Peyer's patch (tissue), 4 donors: ENCODE results near the gene TMEM183A. TPM values are rescaled to one million over a fixed set of nuclear protein-coding genes. Genes with fewer than 3 reads are reported as not detected.
A peak's percentile ranks its signal among the peaks of the same experiment; 100 is the strongest.

Experiments used
- DNase-seq, 3 donors: peaks; one replicate each; pipeline ENCODE4 v3.0.0-alpha.2; 2017 to 2019
- H3K27ac ChIP-seq, 4 donors: fragments of 200-600 bp; sonication (generic); one replicate each; pipeline ENCODE4 v1.5.1; 2016 to 2019
- H3K27me3 ChIP-seq, 2 donors: fragments of 200-600 bp; sonication (generic); one replicate each; pipeline ENCODE4 v1.5.1; 2019
- H3K36me3 ChIP-seq, 3 donors: fragments of 200-600 bp; sonication (generic); one replicate each; pipeline ENCODE4 v1.5.1; 2016 to 2019
- H3K4me1 ChIP-seq, 4 donors: fragments of 200-600 bp; sonication (generic); one replicate each; pipeline ENCODE4 v1.5.1; 2016 to 2019
- H3K4me3 ChIP-seq, 4 donors: fragments of 200-600 bp; sonication (generic); 1 replicate in 3 of 4; 2 replicates in 1 of 4; pipeline ENCODE4 v1.5.1; 2016 to 2019; ENCODE audit warnings: mild to moderate bottlenecking in 1 of 4
- H3K9me3 ChIP-seq, 4 donors: fragments of 200-600 bp; sonication (generic); one replicate each; pipeline ENCODE4 v1.5.1; 2016 to 2019; ENCODE audit warnings: mild to moderate bottlenecking in 1 of 4
- POLR2A ChIP-seq, 2 donors: fragments of 450-650 bp; IDR thresholded peaks; one replicate each; pipeline ENCODE4 v1.5.1; 2017; ENCODE audit warnings: antibody characterized with exemption in 2 of 2, mild to moderate bottlenecking in 2 of 2, moderate library complexity in 2 of 2
- total RNA-seq, 4 donors: library from RNA; depleted of rRNA; stranded (reverse); fragments of >200 nt; gene quantifications; one replicate each; pipeline ENCODE4 v1.1.0, GENCODE V29; 2016
- TF ChIP-seq, protein P1 (sequence below), 6 experiments: fragments of 450-650 bp in 4 of 6; fragments of 200-600 bp in 2 of 6; sonication (generic) in 1 of 6; IDR thresholded peaks; one replicate each; pipeline ENCODE4 v1.5.1; 2017 to 2019; ENCODE audit warnings: antibody characterized with exemption in 6 of 6, mild to moderate bottlenecking in 3 of 6, moderate library complexity in 1 of 6

The TMEM183A gene
- total RNA-seq, 4 donors from 2014 or later: 65.4 to 91.6 (median 80.4) TPM

DNA sequence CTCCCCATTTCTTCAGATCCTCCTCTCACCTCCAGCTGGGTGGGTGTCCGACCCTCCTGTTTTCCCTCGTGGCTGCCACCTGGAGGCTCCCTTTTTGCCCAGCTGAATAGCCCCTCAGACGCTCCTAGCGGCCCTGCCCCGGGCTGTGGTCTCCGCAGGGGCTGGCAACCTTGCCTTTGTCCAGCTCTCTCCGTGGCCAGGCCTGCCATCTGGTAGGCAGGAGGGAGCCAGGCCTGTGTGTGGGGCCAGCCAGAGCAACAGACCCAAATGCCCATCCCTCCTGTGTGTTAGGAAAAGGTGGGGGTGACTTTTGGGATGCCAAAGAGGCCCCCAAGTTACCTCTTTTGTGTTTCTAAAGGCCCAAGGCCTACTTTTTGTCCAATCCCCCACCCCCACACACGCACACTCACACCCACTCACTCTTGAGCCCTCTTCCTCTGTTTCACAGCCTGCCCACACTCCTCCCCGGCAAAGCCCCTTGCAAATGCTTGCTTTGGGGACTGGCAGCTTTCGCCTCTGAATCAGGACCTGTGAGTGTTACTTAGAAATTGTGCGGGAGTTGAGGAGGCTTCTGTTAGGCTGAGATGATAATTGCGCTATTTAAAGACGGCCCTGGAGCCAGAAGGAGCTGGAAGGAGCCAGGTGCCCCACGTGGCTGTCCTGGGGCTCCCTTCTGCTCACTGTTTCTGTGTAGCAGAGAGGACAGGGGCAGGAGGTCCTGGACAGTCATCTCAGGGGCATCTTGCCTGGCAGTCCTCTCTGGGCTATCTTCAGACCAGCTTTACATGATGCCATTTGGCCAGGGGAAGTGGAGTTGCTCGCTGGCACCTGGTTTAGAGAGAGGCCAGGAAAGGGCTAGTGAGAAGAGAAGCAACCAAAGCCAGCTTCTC is 28.2 kb downstream of the TMEM183A start:
- Histone ChIP-seq H3K4me1 (no peaks in the 10 kb centered on the region), H3K27ac (no peak overlapping the region), H3K9me3 (no peaks in the 10 kb centered on the region), H3K4me3 (no peak overlapping the region), H3K36me3 (no peaks in the 10 kb centered on the region), H3K27me3 (no peaks in the 10 kb centered on the region)
- DNase-seq: no peak
- TF ChIP-seq, protein P1, sequence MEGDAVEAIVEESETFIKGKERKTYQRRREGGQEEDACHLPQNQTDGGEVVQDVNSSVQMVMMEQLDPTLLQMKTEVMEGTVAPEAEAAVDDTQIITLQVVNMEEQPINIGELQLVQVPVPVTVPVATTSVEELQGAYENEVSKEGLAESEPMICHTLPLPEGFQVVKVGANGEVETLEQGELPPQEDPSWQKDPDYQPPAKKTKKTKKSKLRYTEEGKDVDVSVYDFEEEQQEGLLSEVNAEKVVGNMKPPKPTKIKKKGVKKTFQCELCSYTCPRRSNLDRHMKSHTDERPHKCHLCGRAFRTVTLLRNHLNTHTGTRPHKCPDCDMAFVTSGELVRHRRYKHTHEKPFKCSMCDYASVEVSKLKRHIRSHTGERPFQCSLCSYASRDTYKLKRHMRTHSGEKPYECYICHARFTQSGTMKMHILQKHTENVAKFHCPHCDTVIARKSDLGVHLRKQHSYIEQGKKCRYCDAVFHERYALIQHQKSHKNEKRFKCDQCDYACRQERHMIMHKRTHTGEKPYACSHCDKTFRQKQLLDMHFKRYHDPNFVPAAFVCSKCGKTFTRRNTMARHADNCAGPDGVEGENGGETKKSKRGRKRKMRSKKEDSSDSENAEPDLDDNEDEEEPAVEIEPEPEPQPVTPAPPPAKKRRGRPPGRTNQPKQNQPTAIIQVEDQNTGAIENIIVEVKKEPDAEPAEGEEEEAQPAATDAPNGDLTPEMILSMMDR (IDR thresholded peaks at IDR 0.05): no peak
- no peak for TF ChIP-seq POLR2A (IDR thresholded peaks at IDR 0.05)

DNA sequence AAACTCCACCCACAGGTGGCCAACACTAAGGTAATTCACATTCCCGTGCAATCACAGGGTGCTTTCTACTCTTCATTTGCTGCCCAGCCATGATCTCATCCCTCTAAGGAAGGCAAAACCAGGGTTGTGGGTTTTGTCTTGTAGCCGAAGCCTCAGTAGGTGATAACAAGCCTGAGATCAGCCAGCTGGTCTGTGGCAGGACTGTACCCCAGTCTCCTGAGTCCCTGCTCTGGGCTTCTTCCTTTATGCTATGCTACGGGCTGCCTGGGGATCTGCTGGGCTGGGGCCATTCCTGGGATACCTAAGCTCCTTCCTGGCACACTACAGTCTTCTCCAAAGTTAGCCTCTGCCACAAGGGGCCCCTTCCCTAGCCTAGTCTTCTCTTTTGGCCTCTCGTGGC is 29.0 kb downstream of the TMEM183A start:
- TF ChIP-seq, protein P1 (IDR thresholded peaks at IDR 0.05): no peak
- no peak for TF ChIP-seq POLR2A (IDR thresholded peaks at IDR 0.05)
- Histone ChIP-seq H3K9me3 (no peaks in the 10 kb centered on the region), H3K4me3 (no peak overlapping the region), H3K4me1 (no peaks in the 10 kb centered on the region), H3K27ac (no peak overlapping the region), H3K36me3 (no peaks in the 10 kb centered on the region), H3K27me3 (no peaks in the 10 kb centered on the region)
- no peak for DNase-seq

DNA sequence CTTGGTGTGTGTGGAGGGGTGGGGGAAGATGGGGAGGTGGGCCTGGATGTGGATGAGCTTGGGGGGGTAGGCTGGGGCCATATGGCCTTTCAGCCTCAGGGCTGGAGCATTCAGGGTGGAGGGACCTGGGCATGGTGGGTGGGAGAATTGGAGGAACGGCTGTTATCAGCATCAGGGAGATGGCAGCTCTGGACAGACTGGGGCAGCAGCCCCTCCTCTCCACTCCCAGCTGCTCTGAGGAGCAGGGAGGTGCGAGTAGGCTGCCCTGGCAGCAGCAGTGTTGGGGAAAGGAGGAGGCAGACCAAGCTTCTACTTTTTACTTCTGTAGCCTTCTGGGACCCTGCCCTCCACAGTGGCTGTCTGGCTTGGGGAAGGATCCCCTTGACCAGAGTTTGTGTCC is 29.4 kb downstream of the TMEM183A start:
- Histone ChIP-seq H3K9me3 (no peaks in the 10 kb centered on the region), H3K4me1 (no peaks in the 10 kb centered on the region), H3K27ac (no peak overlapping the region), H3K27me3 (no peaks in the 10 kb centered on the region), H3K4me3 (no peak overlapping the region), H3K36me3 (no peaks in the 10 kb centered on the region)
- DNase-seq: no peak
- TF ChIP-seq POLR2A (IDR thresholded peaks at IDR 0.05): no peak
- TF ChIP-seq, protein P1 (IDR thresholded peaks at IDR 0.05): no peak

DNA sequence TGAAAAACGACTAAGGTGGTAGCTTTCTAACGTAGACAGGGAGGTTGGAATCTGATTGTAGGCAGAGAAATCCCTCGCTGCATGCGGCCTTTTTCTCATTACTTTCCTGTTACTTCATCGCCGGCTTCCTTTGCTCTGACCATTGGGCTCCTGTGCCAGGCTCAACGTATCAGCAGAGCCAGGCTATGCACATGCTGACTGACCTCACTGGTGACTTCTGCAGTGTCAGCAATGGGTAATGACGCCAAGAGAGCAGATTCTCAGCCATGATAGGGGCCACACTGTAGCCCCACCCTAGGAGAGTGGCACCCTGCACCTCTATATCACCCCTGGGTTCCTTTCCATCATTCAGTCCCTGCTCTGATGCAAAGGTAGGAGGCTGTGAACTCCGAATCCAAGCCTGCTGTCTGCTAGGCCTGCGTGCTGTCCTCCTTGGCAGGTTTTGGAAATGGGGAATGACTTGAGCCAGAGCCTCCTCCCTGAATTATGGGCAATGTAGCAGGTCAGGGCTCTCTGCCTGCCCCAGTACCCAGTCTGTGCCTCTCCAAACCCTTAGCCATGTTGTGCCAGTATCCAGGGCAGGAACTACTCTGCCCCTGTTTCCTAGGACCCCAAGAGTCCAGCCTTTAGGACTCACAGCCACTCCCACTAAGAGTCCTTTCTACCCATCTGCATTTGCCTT is 30.5 kb downstream of the TMEM183A start:
- no peaks in the 10 kb centered on the region for H3K9me3 ChIP-seq
- no peaks in the 10 kb centered on the region for H3K27me3 ChIP-seq
- H3K4me3 ChIP-seq: no peak overlapping the region
- DNase-seq: no peak
- TF ChIP-seq POLR2A (IDR thresholded peaks at IDR 0.05): no peak
- TF ChIP-seq, protein P1 (IDR thresholded peaks at IDR 0.05): no peak
- H3K27ac ChIP-seq: no peak overlapping the region
- no peaks in the 10 kb centered on the region for H3K36me3 ChIP-seq
- H3K4me1 ChIP-seq: no peaks in the 10 kb centered on the region

DNA sequence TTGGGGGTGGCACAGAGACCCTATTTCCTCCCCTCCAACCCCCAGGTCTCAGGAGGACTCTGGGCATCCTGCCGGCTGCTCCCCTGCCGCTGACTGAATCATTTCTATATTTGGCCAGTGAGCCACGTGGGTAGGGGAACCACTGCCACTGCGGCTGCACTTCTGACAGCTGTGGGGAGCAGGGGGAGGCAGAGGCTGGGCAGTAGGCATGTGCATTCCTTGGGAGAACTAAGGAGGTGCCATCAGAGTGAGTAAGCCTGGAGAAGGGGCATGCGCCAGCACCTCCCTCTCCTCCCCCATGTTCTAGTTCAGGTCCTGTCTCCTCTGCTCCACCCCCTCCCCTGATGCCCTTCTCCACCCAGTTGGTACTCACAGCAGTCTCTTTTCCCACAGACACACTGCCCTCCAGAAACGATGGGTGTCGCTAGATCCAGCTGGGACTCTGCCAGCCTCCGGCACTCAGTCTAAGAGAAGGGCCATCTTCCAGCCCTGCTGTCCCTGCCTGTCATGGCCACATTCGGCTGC is 31.1 kb downstream of the TMEM183A start:
- Histone ChIP-seq H3K4me1 (no peaks in the 10 kb centered on the region), H3K9me3 (no peaks in the 10 kb centered on the region), H3K36me3 (no peaks in the 10 kb centered on the region), H3K27me3 (no peaks in the 10 kb centered on the region), H3K4me3 (no peak overlapping the region), H3K27ac (peak overlapping the region in 1 of 4 donors; percentile 23)
- no peak for DNase-seq
- TF ChIP-seq, protein P1 (IDR thresholded peaks at IDR 0.05): no peak
- no peak for TF ChIP-seq POLR2A (IDR thresholded peaks at IDR 0.05)
